Esophagus squamous epithelium (tissue), 4 donors: ENCODE results near the gene LCTL.

Experiments used
- POLR2A ChIP-seq, 4 donors: fragments of 450-650 bp; IDR thresholded peaks; one replicate each; pipeline ENCODE4 v1.6.1; 2017; ENCODE audit warnings: antibody characterized with exemption in 4 of 4, mild to moderate bottlenecking in 4 of 4, moderate library complexity in 3 of 4
- TF ChIP-seq, protein P1 (sequence below), 6 experiments: fragments of 450-650 bp in 4 of 6; fragments of 200-600 bp in 2 of 6; sonication (generic) in 2 of 6; IDR thresholded peaks; one replicate each; pipeline ENCODE4 v1.5.1; 2016 to 2019; ENCODE audit warnings: antibody characterized with exemption in 6 of 6, mild to moderate bottlenecking in 4 of 6, moderate library complexity in 4 of 6

DNA sequence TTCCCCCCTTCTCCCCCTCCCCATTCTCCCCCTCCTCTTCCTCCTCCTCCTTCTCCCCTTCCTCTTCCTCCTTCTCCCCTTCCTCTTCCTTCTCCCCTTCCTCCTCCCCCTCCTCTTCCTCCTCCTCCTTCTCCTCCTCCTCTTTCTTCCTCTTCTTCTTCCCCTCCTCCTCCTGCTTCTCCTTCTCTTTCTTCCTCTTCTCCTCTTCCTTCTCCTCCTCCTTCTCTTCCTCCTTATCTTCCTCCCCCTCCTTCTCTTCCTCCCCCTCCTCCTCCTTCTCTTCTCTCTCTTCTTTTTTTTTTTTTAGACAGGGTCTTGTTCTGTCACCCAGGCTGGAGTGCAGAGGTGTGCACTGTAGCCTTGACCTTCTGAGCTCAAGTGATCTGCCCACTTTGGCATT is 21.2 kb upstream of the LCTL start:
- no peak for TF ChIP-seq POLR2A (IDR thresholded peaks at IDR 0.05)
- TF ChIP-seq, protein P1, sequence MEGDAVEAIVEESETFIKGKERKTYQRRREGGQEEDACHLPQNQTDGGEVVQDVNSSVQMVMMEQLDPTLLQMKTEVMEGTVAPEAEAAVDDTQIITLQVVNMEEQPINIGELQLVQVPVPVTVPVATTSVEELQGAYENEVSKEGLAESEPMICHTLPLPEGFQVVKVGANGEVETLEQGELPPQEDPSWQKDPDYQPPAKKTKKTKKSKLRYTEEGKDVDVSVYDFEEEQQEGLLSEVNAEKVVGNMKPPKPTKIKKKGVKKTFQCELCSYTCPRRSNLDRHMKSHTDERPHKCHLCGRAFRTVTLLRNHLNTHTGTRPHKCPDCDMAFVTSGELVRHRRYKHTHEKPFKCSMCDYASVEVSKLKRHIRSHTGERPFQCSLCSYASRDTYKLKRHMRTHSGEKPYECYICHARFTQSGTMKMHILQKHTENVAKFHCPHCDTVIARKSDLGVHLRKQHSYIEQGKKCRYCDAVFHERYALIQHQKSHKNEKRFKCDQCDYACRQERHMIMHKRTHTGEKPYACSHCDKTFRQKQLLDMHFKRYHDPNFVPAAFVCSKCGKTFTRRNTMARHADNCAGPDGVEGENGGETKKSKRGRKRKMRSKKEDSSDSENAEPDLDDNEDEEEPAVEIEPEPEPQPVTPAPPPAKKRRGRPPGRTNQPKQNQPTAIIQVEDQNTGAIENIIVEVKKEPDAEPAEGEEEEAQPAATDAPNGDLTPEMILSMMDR (IDR thresholded peaks at IDR 0.05) = no peak
